Right cardiac atrium (tissue), 5 donors: ENCODE data around the gene ADAMTSL2. TPM values are rescaled to one million over a fixed set of nuclear protein-coding genes. Genes with fewer than 3 reads are reported as not detected.

Experiments
- ATAC-seq, 2 donors: fragments of 200-7000 bp; cut with Tn5 transposase; one replicate each; pipeline versions ENCODE4 v1.8.0 to v1.9.1; 2020; ENCODE audit warnings: moderate library complexity in 2 of 2, mild to moderate bottlenecking in 1 of 2
- DNase-seq, 3 donors: peaks; one replicate each; pipeline ENCODE4 v3.0.0-alpha.2; 2020
- H3K27ac ChIP-seq: one replicate; pipeline ENCODE4 v1.5.1; 2013; ENCODE audit warnings: mild to moderate bottlenecking, low read length, control low read depth, moderate library complexity
- H3K27me3 ChIP-seq: one replicate; pipeline ENCODE4 v1.6.1; 2013; ENCODE audit not compliant: control insufficient read depth, insufficient read depth
- H3K4me1 ChIP-seq: one replicate; pipeline ENCODE4 v1.6.1; 2013; ENCODE audit warnings: low read length; ENCODE audit not compliant: control insufficient read depth, insufficient read depth
- H3K4me3 ChIP-seq: one replicate; pipeline ENCODE4 v1.5.1; 2013; ENCODE audit warnings: low read length, control low read depth
- H3K9me3 ChIP-seq: one replicate; pipeline ENCODE4 v1.6.1; 2013; ENCODE audit warnings: low read length; ENCODE audit not compliant: control insufficient read depth
- WGBS: extraction: QIAGEN DNeasy Blood & Tissue Kit; methylation state at CpG from one replicate; pipeline ENCODE4 v1.1.7; 2013; 5-methylcytosine and 5-hydroxymethylcytosine counted together
- intact Hi-C, 4 donors: fragments of 100-400 bp; cut with DNase I; formaldehyde crosslinking; loops; one replicate each; pipeline versions ENCODE4 v1.11.0 to v1.14.0; 2022 to 2023
- polyA plus RNA-seq: library from polyadenylated mRNA; stranded (reverse); fragments of 200-250 nt; gene quantifications from one replicate; pipeline ENCODE4 v1.2.3, GENCODE V29; 2013
- total RNA-seq, 4 donors: library from RNA; stranded (reverse); fragmentation: NEBNext Ultra II Directional; extraction: Animal tissue kit (Norgen Biotek cat#: 25700); gene quantifications; one replicate each; pipeline ENCODE4 v1.2.1, GENCODE V29; 2021
- donor health status: healthy with polysubstance abuse.
- donor health status: DM: no; HTN: yes; CAD: no.
- donor health status: DM: no; HTN: no; CAD: no.
- donor health status: DM: no; HTN: yes; CAD: no; lungs with severe emphysema.
- donor health status: DM: yes; HTN: yes; CAD: no.

The ADAMTSL2 gene
- total and polyA plus RNA-seq, 5 donors: 30.3 to 90.2 (median 39.1) TPM

DNA sequence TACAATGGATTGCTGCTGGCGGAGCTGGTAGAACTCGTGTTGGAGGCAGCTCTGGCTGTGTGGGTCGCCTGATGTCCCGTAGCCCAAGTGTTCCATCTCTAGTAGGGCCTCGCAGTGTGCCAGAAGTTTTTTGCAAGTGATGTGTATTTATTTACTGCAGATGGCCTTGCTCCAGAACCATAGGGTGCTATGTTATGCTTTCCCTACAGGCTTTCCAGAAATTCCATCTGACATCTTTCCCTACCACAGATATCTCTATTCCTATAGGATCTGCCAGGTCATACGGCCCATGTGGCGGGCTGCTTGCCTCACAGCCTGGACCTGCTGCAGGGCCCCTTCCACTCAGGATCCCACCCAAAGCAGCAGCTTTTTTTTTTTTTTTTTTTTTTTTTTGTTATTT lies 16.9 kb downstream of the ADAMTSL2 start:
- intact Hi-C loops: no loop called here

DNA sequence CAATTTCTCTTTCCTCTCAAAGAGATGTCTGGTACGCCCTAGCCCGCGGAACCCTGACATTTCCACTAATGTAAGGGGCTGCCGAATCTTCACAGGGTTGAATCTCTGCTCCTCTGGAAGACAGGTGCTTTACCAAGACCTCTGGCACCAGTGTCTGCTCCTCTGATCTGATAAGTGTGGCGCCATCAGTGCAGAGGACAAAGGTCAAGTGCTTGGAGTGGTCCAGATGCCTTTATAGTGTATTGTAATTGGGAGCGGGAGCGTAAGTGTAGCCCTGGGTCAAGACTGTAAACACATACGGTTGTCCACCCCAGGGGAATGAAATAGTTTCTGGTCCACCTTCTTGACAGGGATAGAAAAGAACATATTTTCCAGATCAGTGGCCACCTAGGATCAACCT lies 17.7 kb downstream of the ADAMTSL2 start:
- Histone ChIP-seq H3K27ac (no peak overlapping the region), H3K4me3 (no peak overlapping the region), H3K9me3 (no peaks in the 10 kb centered on the region), H3K4me1 (no peaks in the 10 kb centered on the region), H3K27me3 (no peaks in the 10 kb centered on the region)
- ATAC-seq (no peak), DNase-seq (no peak)
- intact Hi-C loops: no loop called here
- 93% methylated on average over 8 of the region's 8 CpGs for WGBS

More for the DNA sequence above, 16.9 kb downstream of the ADAMTSL2 start:
- H3K9me3 ChIP-seq: no peaks in the 10 kb centered on the region
- H3K27me3 ChIP-seq: no peaks in the 10 kb centered on the region
- H3K27ac ChIP-seq: no peak overlapping the region
- peaks cover 5% of the 10 kb centered on the region for H3K4me1 ChIP-seq
- DNase-seq: no peak
- WGBS: 86% methylated on average over 7 of the region's 7 CpGs
- ATAC-seq: no peak
- no peak overlapping the region for H3K4me3 ChIP-seq

DNA sequence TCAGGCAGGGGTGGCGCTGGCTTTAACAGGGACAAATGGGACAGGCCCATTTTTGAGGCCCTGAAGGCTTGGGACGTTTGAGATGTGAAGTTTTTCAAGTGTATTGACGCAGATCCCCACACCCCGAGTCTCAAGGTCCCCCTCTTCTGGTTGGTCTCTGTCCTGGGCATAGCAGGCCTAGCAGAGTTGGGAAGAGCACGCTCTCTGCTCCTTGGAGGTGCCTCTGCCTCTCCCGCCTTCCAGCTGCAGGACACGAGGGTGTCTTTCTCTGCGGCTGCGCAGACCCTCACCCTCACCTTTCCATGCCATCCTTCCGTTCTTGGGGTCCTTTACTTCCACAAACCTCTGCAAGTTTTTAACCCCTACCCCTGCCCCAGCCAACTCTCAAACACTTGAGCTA lies 18.6 kb downstream of the ADAMTSL2 start:
- DNase-seq (no peak), ATAC-seq (no peak)

DNA sequence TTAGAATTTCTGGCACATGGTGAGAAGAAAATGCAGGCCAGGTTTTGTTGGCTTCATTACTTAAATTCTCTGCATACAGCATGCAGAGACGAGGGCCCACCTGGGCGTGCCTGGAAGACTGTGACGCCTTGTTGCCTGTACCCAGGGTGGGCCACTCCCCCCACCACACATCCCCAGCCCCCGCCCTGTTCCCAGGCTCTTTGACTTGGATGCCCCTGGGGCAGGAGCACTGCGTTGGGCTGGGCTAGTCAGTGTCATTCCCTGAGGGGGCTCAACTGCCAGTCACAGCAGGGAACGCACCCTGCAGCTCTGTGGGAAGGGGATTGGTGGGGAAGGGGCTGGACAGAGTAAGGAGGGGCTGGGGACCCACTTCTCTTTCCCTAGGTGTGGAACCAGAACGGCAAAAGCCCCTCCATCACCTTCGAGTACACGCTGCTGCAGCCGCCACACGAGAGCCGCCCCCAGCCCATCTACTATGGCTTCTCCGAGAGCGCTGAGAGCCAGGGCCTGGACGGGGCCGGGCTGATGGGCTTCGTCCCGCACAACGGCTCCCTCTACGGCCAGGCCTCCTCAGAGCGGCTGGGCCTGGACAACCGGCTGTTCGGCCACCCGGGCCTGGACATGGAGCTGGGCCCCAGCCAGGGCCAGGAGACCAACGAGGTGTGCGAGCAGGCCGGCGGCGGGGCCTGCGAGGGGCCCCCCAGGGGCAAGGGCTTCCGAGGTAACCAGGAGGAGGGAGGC lies 19.6 kb downstream of the ADAMTSL2 start:
- Histone ChIP-seq H3K9me3 (no peaks in the 10 kb centered on the region), H3K4me1 (peaks cover 6% of the 10 kb centered on the region), H3K27me3 (no peaks in the 10 kb centered on the region), H3K27ac (no peak overlapping the region), H3K4me3 (no peak overlapping the region)
- WGBS: 88% methylated on average over 31 of the region's 31 CpGs
- no peak for ATAC-seq
- intact Hi-C loops: no loop called here
- no peak for DNase-seq

More for the DNA sequence above, 18.6 kb downstream of the ADAMTSL2 start:
- intact Hi-C loops: no loop called here
- no peaks in the 10 kb centered on the region for H3K27me3 ChIP-seq
- no peak overlapping the region for H3K27ac ChIP-seq
- 93% methylated on average over 10 of the region's 10 CpGs for WGBS
- no peaks in the 10 kb centered on the region for H3K4me1 ChIP-seq
- H3K4me3 ChIP-seq: no peak overlapping the region
- no peaks in the 10 kb centered on the region for H3K9me3 ChIP-seq

DNA sequence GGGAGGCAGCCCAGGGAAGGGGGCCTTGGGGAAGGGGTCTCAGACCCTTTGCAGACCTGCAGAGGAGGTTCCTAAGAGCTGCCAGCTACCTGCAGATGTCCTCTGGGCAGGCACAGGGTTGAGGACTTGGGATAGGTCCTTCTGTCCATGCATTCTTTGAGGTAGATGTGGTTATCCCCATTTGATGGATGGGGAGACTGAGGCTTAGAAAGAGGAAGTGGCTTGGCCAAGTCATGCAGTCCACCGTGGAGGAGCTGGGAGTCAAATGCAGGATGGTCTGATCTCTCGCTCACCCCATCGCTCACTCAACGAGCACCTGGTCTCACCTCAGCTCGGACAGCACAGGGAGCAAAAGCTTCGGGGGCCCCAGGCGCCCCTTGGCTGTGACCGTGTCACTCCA lies 20.2 kb downstream of the ADAMTSL2 start:
- intact Hi-C loops: no loop called here
- WGBS: 85% methylated on average over 8 of the region's 8 CpGs
- ATAC-seq (no peak), DNase-seq (no peak)
- no peak overlapping the region for H3K27ac ChIP-seq
- H3K4me1 ChIP-seq: peaks cover 8% of the 10 kb centered on the region
- no peak overlapping the region for H3K4me3 ChIP-seq
- no peaks in the 10 kb centered on the region for H3K27me3 ChIP-seq
- H3K9me3 ChIP-seq: no peaks in the 10 kb centered on the region

DNA sequence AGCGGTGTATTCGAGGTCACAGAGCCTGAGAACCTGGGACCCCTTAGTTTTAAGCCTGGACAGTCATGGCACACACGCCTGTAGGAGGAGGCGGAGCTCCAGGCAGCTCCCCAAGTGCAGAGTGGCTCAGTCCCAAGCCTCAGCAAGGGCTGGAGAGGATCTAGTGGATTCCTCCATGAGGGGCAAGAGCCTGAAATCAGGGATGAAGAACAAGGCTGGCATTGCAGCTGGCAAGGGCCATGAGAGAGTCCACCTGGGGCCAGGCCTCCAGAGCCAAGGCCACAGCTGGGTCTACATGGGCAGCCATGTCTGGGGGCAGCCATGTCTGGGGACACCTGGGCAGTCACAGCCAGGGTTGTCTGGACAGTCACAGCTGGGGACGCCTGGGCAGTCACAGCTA lies 21.9 kb downstream of the ADAMTSL2 start:
- Histone ChIP-seq H3K4me1 (peaks cover 14% of the 10 kb centered on the region), H3K4me3 (no peak overlapping the region), H3K27me3 (no peaks in the 10 kb centered on the region), H3K9me3 (no peaks in the 10 kb centered on the region), H3K27ac (no peak overlapping the region)
- 85% methylated on average over 5 of the region's 5 CpGs for WGBS
- ATAC-seq: no peak
- intact Hi-C loops: no loop called here
- DNase-seq: no peak

DNA sequence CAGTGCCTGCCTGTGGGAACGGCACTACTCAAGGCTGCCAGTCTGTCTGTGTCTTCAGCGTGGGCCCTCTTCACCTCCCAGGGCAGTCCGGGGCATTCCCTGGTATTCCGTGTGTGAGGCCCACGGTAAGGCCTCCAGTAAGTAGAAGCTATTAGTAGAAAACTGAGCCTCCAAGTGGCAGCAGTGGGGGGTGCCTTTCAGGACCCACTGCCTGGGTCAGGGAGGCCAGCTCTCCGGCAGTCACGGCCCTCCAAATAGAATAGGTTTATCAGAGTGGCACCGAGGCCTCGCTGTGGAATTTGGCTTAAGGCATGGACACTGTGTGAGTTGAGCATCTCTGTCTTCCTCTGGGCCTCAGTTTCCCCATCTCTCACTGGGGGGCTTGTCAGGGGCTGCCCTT lies 23.1 kb downstream of the ADAMTSL2 start:
- intact Hi-C loops: no loop called here
- no peaks in the 10 kb centered on the region for H3K27me3 ChIP-seq
- DNase-seq (peak in 1 of 3 donors; percentile 60), ATAC-seq (no peak)
- H3K4me1 ChIP-seq: peaks cover 14% of the 10 kb centered on the region
- H3K4me3 ChIP-seq: no peak overlapping the region
- no peaks in the 10 kb centered on the region for H3K9me3 ChIP-seq
- H3K27ac ChIP-seq: peak overlapping the region; percentile 0
- WGBS: 75% methylated on average over 9 of the region's 9 CpGs

DNA sequence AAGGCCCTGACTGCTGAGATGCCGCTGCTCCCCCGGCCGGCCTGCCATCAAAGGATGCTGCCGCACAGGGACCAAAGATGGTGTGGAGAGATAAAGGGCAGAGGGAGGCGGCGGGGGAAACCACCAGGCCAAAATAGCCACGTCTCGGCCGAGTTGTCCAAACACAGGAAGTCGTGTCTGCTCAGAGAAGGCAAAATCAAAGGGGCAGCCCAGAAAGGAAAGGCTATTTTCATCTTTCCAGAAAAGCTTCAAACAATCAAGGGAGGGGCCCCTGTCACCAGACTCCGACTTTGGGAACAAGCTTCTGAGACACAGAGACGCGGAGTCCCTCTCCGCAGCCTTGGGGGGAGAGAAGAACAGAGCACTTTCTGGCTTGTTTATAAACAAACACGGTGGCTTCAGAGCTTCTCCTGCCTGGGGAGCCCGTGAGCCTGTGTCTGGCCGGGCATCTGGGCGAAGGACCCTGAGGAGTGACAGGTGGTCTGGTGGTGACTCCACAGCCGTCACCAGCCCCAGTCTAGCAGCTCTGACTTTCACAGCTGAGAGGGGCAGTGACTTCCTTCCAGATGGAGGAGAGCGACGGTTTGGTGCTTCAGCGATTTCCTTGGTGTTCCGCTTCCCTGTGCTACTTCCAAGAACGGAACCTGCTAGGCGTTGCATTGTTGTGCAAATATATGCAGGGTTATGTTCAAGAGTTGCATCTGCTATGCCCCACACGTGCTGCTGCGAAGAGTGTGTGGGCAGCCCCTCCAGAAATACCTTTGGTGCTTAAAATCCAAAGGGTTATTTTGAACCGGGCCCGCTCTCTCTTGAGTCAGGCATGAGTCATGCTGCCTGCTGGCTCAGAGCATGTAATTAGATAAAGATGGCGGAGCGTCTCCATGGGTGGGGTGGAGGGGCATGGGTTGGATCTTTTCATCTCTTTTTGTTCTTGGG lies 24.0 kb downstream of the ADAMTSL2 start:
- intact Hi-C loops: no loop called here
- Histone ChIP-seq H3K4me1 (peaks cover 22% of the 10 kb centered on the region), H3K4me3 (no peak overlapping the region), H3K27ac (peak overlapping the region; percentile 93), H3K9me3 (no peaks in the 10 kb centered on the region), H3K27me3 (no peaks in the 10 kb centered on the region)
- peak; percentile 70 to 84 (median 80) for DNase-seq
- WGBS: 17% methylated on average over 31 of the region's 31 CpGs
- peak; percentile 48 to 72 for ATAC-seq

DNA sequence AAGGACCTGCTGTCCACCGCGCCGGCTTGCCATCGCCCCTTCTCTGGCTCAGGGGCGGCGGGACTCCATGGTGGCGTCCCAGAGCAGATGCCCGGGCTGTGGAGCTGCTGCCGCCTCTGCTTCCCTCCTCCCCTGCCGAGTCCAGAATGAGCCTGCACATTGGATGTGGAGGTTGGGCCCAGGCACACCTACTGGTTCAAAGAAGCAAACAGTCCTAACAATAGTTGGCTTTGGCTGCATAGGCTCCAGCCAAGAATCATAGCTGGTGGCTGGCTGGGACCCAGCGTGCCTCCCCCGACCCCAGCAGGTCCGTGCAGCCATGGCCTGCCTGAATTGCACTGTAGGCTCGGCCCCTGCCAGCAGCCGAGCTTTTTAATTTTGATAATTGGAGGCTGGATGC lies 25.8 kb downstream of the ADAMTSL2 start:
- no peak overlapping the region for H3K4me3 ChIP-seq
- no peaks in the 10 kb centered on the region for H3K27me3 ChIP-seq
- no peak overlapping the region for H3K27ac ChIP-seq
- 43% methylated on average over 15 of the region's 15 CpGs for WGBS
- peak; percentile 69 to 86 (median 83) for DNase-seq
- intact Hi-C loops: no loop called here
- peaks cover 22% of the 10 kb centered on the region for H3K4me1 ChIP-seq
- ATAC-seq: peak; percentile 54 to 66
- no peaks in the 10 kb centered on the region for H3K9me3 ChIP-seq

DNA sequence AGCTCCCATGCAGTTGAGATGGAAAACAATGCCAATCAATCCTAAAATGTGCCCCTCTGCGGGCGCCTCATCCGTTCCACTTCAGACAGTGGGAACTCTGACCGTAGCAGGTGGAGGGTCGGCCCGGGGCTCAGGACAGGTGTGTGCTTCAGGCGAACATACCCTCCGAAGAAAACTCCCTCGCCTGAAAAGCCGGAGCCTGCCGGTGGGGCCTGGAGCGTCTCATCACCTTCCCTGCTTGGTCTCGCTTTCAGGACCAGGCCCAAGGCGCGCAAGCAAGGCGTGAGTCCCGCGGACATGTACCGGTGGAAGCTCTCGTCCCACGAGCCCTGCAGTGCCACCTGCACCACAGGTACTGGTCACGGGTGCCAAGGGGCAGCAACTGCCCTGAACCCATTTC lies 26.4 kb downstream of the ADAMTSL2 start:
- Histone ChIP-seq H3K4me3 (no peak overlapping the region), H3K4me1 (peaks cover 22% of the 10 kb centered on the region), H3K9me3 (no peaks in the 10 kb centered on the region), H3K27ac (no peak overlapping the region), H3K27me3 (no peaks in the 10 kb centered on the region)
- intact Hi-C loops: no loop called here
- 94% methylated on average over 22 of the region's 22 CpGs for WGBS
- ATAC-seq (no peak), DNase-seq (peak in 1 of 3 donors; percentile 61)

DNA sequence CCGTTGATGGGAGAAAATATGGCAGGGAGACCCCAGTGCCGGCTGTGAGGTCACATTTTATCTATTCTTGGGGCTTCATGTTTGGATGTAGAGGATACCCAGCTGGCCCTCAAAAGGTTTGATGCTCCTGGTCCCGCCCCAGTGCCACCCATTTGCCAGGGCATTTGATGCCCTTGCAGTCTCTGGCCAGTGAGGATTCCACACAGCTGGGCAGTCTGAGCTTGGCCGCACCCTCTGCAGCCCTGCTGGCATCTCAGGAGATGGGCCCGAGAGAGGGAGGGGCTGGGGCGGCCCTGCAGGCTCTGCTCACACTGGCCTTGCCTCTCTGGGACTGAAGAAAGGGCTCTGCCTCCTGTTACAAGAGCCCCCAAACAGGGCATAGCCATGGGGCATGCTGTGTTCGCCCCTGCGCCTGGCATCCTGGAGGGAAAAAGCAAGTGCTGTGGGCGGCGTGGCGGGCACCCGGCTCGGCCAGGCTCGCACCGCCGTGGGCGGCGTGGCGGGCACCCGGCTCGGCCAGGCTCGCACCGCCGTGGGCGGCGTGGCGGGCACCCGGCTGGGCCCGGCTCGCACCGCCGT lies 27.6 kb downstream of the ADAMTSL2 start:
- peaks cover 22% of the 10 kb centered on the region for H3K4me1 ChIP-seq
- H3K9me3 ChIP-seq: no peaks in the 10 kb centered on the region
- intact Hi-C loops: no loop called here
- ATAC-seq (no peak), DNase-seq (peak in 2 of 3 donors; percentile 49 to 61)
- no peaks in the 10 kb centered on the region for H3K27me3 ChIP-seq
- no peak overlapping the region for H3K4me3 ChIP-seq
- no peak overlapping the region for H3K27ac ChIP-seq
- 88% methylated on average over 30 of the region's 32 CpGs for WGBS
